ENCODE data around the gene USP10.

DNA sequence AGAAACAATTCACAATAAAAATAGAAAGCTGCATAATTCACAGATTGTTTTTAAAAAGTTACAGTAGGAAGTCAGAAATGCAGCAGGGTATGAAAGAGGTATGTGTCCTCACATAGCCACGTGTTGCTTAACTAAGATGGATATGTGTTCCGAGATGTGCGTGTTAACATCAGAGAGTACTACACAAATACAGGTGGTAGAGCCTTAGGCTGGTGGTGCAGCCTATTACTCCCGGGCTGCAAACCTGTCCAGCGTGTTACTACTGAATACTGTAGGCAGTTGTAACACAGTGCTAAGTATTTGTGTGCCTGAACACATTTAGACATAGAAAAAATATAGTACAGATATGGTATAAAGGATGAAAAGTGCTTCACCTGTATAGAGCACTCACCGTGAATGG lies 46.4 kb downstream of the USP10 start:
- TF ChIP-seq, protein P1, sequence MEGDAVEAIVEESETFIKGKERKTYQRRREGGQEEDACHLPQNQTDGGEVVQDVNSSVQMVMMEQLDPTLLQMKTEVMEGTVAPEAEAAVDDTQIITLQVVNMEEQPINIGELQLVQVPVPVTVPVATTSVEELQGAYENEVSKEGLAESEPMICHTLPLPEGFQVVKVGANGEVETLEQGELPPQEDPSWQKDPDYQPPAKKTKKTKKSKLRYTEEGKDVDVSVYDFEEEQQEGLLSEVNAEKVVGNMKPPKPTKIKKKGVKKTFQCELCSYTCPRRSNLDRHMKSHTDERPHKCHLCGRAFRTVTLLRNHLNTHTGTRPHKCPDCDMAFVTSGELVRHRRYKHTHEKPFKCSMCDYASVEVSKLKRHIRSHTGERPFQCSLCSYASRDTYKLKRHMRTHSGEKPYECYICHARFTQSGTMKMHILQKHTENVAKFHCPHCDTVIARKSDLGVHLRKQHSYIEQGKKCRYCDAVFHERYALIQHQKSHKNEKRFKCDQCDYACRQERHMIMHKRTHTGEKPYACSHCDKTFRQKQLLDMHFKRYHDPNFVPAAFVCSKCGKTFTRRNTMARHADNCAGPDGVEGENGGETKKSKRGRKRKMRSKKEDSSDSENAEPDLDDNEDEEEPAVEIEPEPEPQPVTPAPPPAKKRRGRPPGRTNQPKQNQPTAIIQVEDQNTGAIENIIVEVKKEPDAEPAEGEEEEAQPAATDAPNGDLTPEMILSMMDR (IDR thresholded peaks at IDR 0.05), result no peak
- TF ChIP-seq ZFX (IDR thresholded peaks at IDR 0.05; ENCODE audit: borderline replicate concordance), result no peak

Data from 22Rv1 (cell line).